K562 (cell line): ENCODE results near the gene TNIK. TPM values are rescaled to one million over a fixed set of nuclear protein-coding genes. Genes with fewer than 3 reads are reported as not detected.

Source experiments
- COPS2 ChIP-seq: fragments of 450-650 bp; conservative IDR thresholded peaks from 2 replicates; pipeline ENCODE4 v1.6.1; 2016; ENCODE audit warnings: mild to moderate bottlenecking, moderate library complexity
- CTCFL ChIP-seq: IDR thresholded peaks from 2 replicates; pipeline ENCODE4 v1.6.1; 2011; ENCODE audit warnings: borderline replicate concordance, low read depth, mild to moderate bottlenecking, moderate library complexity, low read length; ENCODE audit not compliant: insufficient read depth, poor library complexity, severe bottlenecking
- EGR1 ChIP-seq: fragments of 450-650 bp; conservative IDR thresholded peaks from 2 replicates; pipeline ENCODE4 v1.6.1; 2017; ENCODE audit warnings: mild to moderate bottlenecking
- HNRNPK ChIP-seq: fragments of 200-400 bp; formaldehyde crosslinking; IDR thresholded peaks from one replicate; pipeline ENCODE4 v1.6.1; 2018; ENCODE audit warnings: mild to moderate bottlenecking, low read depth, low read length; ENCODE audit not compliant: poor library complexity, severe bottlenecking
- MAX ChIP-seq: sonication (generic); formaldehyde crosslinking; IDR thresholded peaks from 2 replicates; pipeline ENCODE4 v1.9.0; 2022; ENCODE audit warnings: mild to moderate bottlenecking, missing genetic modification reagents
- POLR2A ChIP-seq: fragments of 450-650 bp; conservative IDR thresholded peaks from 2 replicates; pipeline ENCODE4 v1.6.1; 2016
- POU5F1 ChIP-seq: fragments of 150-350 bp; IDR thresholded peaks from 2 replicates; pipeline ENCODE4 v1.6.1; 2014; ENCODE audit warnings: borderline replicate concordance, low read length, low read depth, mild to moderate bottlenecking; ENCODE audit not compliant: partially characterized antibody
- RAD21 ChIP-seq, 2 experiments: fragments of 250-450 bp in 1 of 2; fragments of 450-650 bp in 1 of 2; sonication (Bioruptor Pico) in 1 of 2; formaldehyde crosslinking in 1 of 2; IDR thresholded peaks in 1 of 2; conservative IDR thresholded peaks in 1 of 2; 2 replicates each; pipeline versions ENCODE4 v1.4.0 to v1.8.0; 2020 to 2022; ENCODE audit warnings: mild to moderate bottlenecking in 2 of 2, moderate library complexity in 1 of 2
- ZBTB12 ChIP-seq: fragments of 250-450 bp; sonication (Bioruptor Pico); IDR thresholded peaks from 2 replicates; pipeline ENCODE4 v1.4.0; 2020
- ZBTB5 ChIP-seq: fragments of 450-650 bp; IDR thresholded peaks from 2 replicates; pipeline ENCODE4 v1.6.1; 2017; ENCODE audit warnings: antibody characterized with exemption
- ZNF253 ChIP-seq: fragments of 250-450 bp; sonication (Bioruptor Pico); conservative IDR thresholded peaks from 2 replicates; pipeline ENCODE4 v1.6.1; 2021; ENCODE audit warnings: mild to moderate bottlenecking
- ZNF3 ChIP-seq: fragments of 250-450 bp; sonication (Bioruptor Pico); IDR thresholded peaks from 2 replicates; pipeline ENCODE4 v1.5.0; 2021; ENCODE audit warnings: mild to moderate bottlenecking, moderate library complexity
- ZNF785 ChIP-seq: fragments of 250-450 bp; sonication (Bioruptor Pico); IDR thresholded peaks from 2 replicates; pipeline ENCODE4 v1.4.0; 2020; ENCODE audit warnings: mild to moderate bottlenecking
- polyA plus RNA-seq, 8 experiments: library from polyadenylated mRNA; depleted of rRNA in 4 of 8; stranded (reverse) in 5 of 8; unstranded in 3 of 8; fragments of >200 nt; fragmentation: Nextera tagmentation in 2 of 8; fragmentation: Illumina TruSeq in 1 of 8; extraction: Ambion mirVana in 2 of 8; extraction: Trizol in 1 of 8; gene quantifications; 2 replicates each; pipeline versions ENCODE4 v1.2.1 to v1.2.3, GENCODE V29; 2011 to 2014; ENCODE audit warnings: inconsistent platforms in 1 of 8, missing spikeins in 1 of 8
- total RNA-seq, 7 experiments: library from RNA; depleted of rRNA in 6 of 7; stranded (reverse); fragments of >200 nt in 6 of 7; fragmentation: Illumina TruSeq in 2 of 7; extraction: Trizol in 2 of 7; gene quantifications; 2 replicates each; pipeline versions ENCODE4 v1.2.1 to v1.2.3, GENCODE V29; 2011 to 2021; ENCODE audit warnings: low replicate concordance in 1 of 7
- TF ChIP-seq, protein P1 (sequence below): sonication (generic); formaldehyde crosslinking; IDR thresholded peaks from 2 replicates; pipeline ENCODE4 v1.8.0; 2023; ENCODE audit warnings: mild to moderate bottlenecking, missing genetic modification reagents
- TF ChIP-seq, protein P2 (sequence below): fragments of 450-650 bp; formaldehyde crosslinking; IDR thresholded peaks from 2 replicates; pipeline ENCODE4 v1.4.0; 2020; ENCODE audit warnings: mild to moderate bottlenecking, moderate library complexity

TNIK gene
- total and polyA plus RNA-seq, 9 of the 15 experiments (the other 6 are each of a cell fraction or from before 2014, with no cell fraction given): 6.6 to 39.0 (median 24.7) TPM

GRCh38 chr3:171460725-171461524, 720 bp upstream of the TNIK start (continued):
- TF ChIP-seq ZBTB5 (no peak), EGR1 (no peak), HNRNPK (no peak), COPS2 (no peak), ZBTB12 (CRISPR knock-in tag) (no peak), ZNF785 (no peak), RAD21 (CRISPR knock-in tag; conservative IDR thresholded peaks at IDR 0.05 in 1 of 2, IDR thresholded peaks at IDR 0.05 in 1 of 2) (peak; percentile 42 to 47; a peak in 3 of 4 replicates), ZNF3 (CRISPR knock-in tag) (no peak), ZNF253 (CRISPR knock-in tag) (no peak), POU5F1 (no peak), MAX (CRISPR knock-in tag) (peak; percentile 20), CTCFL (no peak), POLR2A (peak; percentile 54)
- TF ChIP-seq, protein P1, sequence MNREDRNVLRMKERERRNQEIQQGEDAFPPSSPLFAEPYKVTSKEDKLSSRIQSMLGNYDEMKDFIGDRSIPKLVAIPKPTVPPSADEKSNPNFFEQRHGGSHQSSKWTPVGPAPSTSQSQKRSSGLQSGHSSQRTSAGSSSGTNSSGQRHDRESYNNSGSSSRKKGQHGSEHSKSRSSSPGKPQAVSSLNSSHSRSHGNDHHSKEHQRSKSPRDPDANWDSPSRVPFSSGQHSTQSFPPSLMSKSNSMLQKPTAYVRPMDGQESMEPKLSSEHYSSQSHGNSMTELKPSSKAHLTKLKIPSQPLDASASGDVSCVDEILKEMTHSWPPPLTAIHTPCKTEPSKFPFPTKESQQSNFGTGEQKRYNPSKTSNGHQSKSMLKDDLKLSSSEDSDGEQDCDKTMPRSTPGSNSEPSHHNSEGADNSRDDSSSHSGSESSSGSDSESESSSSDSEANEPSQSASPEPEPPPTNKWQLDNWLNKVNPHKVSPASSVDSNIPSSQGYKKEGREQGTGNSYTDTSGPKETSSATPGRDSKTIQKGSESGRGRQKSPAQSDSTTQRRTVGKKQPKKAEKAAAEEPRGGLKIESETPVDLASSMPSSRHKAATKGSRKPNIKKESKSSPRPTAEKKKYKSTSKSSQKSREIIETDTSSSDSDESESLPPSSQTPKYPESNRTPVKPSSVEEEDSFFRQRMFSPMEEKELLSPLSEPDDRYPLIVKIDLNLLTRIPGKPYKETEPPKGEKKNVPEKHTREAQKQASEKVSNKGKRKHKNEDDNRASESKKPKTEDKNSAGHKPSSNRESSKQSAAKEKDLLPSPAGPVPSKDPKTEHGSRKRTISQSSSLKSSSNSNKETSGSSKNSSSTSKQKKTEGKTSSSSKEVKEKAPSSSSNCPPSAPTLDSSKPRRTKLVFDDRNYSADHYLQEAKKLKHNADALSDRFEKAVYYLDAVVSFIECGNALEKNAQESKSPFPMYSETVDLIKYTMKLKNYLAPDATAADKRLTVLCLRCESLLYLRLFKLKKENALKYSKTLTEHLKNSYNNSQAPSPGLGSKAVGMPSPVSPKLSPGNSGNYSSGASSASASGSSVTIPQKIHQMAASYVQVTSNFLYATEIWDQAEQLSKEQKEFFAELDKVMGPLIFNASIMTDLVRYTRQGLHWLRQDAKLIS (CRISPR knock-in tag): no peak
- TF ChIP-seq, protein P2, sequence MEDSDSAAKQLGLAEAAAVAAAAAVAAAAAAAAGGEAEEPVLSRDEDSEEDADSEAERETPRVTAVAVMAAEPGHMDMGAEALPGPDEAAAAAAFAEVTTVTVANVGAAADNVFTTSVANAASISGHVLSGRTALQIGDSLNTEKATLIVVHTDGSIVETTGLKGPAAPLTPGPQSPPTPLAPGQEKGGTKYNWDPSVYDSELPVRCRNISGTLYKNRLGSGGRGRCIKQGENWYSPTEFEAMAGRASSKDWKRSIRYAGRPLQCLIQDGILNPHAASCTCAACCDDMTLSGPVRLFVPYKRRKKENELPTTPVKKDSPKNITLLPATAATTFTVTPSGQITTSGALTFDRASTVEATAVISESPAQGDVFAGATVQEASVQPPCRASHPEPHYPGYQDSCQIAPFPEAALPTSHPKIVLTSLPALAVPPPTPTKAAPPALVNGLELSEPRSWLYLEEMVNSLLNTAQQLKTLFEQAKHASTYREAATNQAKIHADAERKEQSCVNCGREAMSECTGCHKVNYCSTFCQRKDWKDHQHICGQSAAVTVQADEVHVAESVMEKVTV: peak; percentile 67
